ENCODE measurements around the gene GALK2.

GALK2 gene

DNA sequence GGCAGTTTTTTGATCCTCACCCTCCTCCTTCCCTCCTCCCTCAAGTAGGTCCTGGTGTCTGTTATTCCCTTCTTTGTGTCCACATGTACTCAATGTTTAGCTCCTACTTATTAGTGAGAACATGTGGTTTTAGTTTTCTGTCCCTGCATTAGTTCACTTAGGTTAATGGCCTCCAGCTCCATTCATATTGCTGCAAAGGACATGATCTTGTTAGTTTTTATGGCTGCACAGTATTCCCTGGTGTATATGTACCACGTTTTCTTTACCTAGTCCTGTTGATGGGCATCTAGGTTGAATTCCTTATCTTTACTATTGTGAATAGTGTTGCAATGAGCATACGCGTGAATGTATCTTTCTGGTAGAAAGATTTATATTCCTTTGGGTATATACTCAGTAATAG lies 191.3 kb downstream of the GALK2 start:
- no peaks in the 10 kb centered on the region for H3K9me2 ChIP-seq (ENCODE audit: low read depth, low read length)
- H2AFZ ChIP-seq (ENCODE audit: low read length) = no peak overlapping the region
- no peak overlapping the region for H3K27ac ChIP-seq (ENCODE audit: low read depth, low read length, poor library complexity, severe bottlenecking)
- H3K4me1 ChIP-seq (ENCODE audit: insufficient read depth, low read length, severe bottlenecking) = no peaks in the 10 kb centered on the region
- no peaks in the 10 kb centered on the region for H4K20me1 ChIP-seq (ENCODE audit: insufficient read depth, low read length)
- H3K79me2 ChIP-seq (ENCODE audit: insufficient read depth, low read length) = no peaks in the 10 kb centered on the region
- H3K27me3 ChIP-seq (ENCODE audit: insufficient read depth, low read length) = no peaks in the 10 kb centered on the region
- no peaks in the 10 kb centered on the region for H3K36me3 ChIP-seq (ENCODE audit: insufficient read depth, low read length)
- no peaks in the 10 kb centered on the region for H3F3A ChIP-seq (ENCODE audit: insufficient read depth, low read length)
- TF ChIP-seq EZH2 (IDR thresholded peaks at IDR 0.05; ENCODE audit: borderline replicate concordance, low read length) = no peak
- TF ChIP-seq, protein P1, sequence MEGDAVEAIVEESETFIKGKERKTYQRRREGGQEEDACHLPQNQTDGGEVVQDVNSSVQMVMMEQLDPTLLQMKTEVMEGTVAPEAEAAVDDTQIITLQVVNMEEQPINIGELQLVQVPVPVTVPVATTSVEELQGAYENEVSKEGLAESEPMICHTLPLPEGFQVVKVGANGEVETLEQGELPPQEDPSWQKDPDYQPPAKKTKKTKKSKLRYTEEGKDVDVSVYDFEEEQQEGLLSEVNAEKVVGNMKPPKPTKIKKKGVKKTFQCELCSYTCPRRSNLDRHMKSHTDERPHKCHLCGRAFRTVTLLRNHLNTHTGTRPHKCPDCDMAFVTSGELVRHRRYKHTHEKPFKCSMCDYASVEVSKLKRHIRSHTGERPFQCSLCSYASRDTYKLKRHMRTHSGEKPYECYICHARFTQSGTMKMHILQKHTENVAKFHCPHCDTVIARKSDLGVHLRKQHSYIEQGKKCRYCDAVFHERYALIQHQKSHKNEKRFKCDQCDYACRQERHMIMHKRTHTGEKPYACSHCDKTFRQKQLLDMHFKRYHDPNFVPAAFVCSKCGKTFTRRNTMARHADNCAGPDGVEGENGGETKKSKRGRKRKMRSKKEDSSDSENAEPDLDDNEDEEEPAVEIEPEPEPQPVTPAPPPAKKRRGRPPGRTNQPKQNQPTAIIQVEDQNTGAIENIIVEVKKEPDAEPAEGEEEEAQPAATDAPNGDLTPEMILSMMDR (IDR thresholded peaks at IDR 0.05; ENCODE audit: low read length) = no peak
- no peaks in the 10 kb centered on the region for H3K9me3 ChIP-seq (ENCODE audit: low read length)
- no peak overlapping the region for H3K4me3 ChIP-seq (ENCODE audit: low read depth, low read length, poor library complexity, severe bottlenecking)
- H3K4me2 ChIP-seq (ENCODE audit: low read length) = no peak overlapping the region
- no peak overlapping the region for H3K9ac ChIP-seq (ENCODE audit: low read length)

DNA sequence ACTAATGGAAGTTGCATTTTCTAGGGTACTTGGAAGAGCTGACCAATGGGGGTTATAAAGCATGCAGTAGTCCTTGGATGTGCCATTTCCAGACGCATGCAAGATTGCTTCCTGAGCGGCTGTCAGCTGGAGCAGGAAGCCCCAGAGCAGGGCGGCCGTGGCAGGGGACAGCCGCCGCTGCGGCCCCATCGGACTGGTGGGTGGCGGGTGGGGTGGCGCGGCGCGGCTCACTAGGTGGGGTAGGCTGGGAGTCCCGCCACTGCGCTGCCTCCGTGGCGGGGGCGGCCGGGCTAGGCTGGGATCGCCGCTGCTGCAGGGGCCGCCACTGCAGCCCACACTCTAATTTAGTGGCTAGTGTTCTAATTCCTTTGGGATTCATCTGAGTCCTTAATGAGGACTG lies 196.4 kb downstream of the GALK2 start:
- Histone ChIP-seq H3K27me3 (ENCODE audit: insufficient read depth, low read length) (no peaks in the 10 kb centered on the region), H3K36me3 (ENCODE audit: insufficient read depth, low read length) (no peaks in the 10 kb centered on the region), H3K9me2 (ENCODE audit: low read depth, low read length) (no peaks in the 10 kb centered on the region), H3F3A (ENCODE audit: insufficient read depth, low read length) (no peaks in the 10 kb centered on the region), H3K9ac (ENCODE audit: low read length) (no peak overlapping the region), H3K79me2 (ENCODE audit: insufficient read depth, low read length) (no peaks in the 10 kb centered on the region), H2AFZ (ENCODE audit: low read length) (no peak overlapping the region), H3K4me1 (ENCODE audit: insufficient read depth, low read length, severe bottlenecking) (no peaks in the 10 kb centered on the region), H3K27ac (ENCODE audit: low read depth, low read length, poor library complexity, severe bottlenecking) (no peak overlapping the region), H3K4me2 (ENCODE audit: low read length) (no peak overlapping the region), H3K9me3 (ENCODE audit: low read length) (no peaks in the 10 kb centered on the region), H3K4me3 (ENCODE audit: low read depth, low read length, poor library complexity, severe bottlenecking) (no peak overlapping the region), H4K20me1 (ENCODE audit: insufficient read depth, low read length) (no peaks in the 10 kb centered on the region)
- TF ChIP-seq, protein P1 (IDR thresholded peaks at IDR 0.05; ENCODE audit: low read length) = no peak
- no peak for TF ChIP-seq EZH2 (IDR thresholded peaks at IDR 0.05; ENCODE audit: borderline replicate concordance, low read length)

DNA sequence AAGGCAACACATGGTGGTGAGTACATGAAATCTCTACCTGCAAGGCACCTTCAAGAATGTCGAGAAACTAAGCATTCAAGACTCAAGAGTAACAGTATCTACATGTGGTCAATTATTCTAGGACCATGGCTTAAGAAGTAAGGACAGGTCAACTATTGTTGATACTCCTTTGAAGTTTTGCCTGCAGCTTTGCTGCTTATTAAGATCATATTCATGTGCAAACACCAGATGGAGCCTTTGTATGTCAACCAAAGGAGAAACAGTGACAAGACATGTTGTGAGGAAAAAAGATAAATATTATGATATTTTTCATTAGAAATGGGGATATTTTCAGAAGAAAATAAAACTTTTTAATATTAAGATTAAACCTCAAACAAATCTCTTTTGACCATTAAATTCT lies 200.7 kb downstream of the GALK2 start:
- Histone ChIP-seq H3K27me3 (ENCODE audit: insufficient read depth, low read length) (no peaks in the 10 kb centered on the region), H3K4me3 (ENCODE audit: low read depth, low read length, poor library complexity, severe bottlenecking) (no peak overlapping the region), H3K27ac (ENCODE audit: low read depth, low read length, poor library complexity, severe bottlenecking) (no peak overlapping the region), H3F3A (ENCODE audit: insufficient read depth, low read length) (no peaks in the 10 kb centered on the region), H3K79me2 (ENCODE audit: insufficient read depth, low read length) (no peaks in the 10 kb centered on the region), H3K9me3 (ENCODE audit: low read length) (no peaks in the 10 kb centered on the region), H4K20me1 (ENCODE audit: insufficient read depth, low read length) (no peaks in the 10 kb centered on the region), H3K9ac (ENCODE audit: low read length) (no peak overlapping the region), H2AFZ (ENCODE audit: low read length) (0 out of 2 replicates have a peak overlapping the region, but pooled peaks have one; percentile 13), H3K9me2 (ENCODE audit: low read depth, low read length) (no peaks in the 10 kb centered on the region), H3K36me3 (ENCODE audit: insufficient read depth, low read length) (no peaks in the 10 kb centered on the region), H3K4me2 (ENCODE audit: low read length) (no peak overlapping the region), H3K4me1 (ENCODE audit: insufficient read depth, low read length, severe bottlenecking) (no peaks in the 10 kb centered on the region)
- TF ChIP-seq, protein P1 (IDR thresholded peaks at IDR 0.05; ENCODE audit: low read length) = peak; percentile 28; the same call in 1 of the 2 replicates
- no peak for TF ChIP-seq EZH2 (IDR thresholded peaks at IDR 0.05; ENCODE audit: borderline replicate concordance, low read length)

All from OCI-LY1 (cell line).